ENCODE results near the gene GRAPL.
"Not testable (repeated sequence)": the region's sequence is repeated elsewhere in the genome, so short reads cannot be mapped to it uniquely, and the experiment has no call there.

Gene GRAPL

DNA sequence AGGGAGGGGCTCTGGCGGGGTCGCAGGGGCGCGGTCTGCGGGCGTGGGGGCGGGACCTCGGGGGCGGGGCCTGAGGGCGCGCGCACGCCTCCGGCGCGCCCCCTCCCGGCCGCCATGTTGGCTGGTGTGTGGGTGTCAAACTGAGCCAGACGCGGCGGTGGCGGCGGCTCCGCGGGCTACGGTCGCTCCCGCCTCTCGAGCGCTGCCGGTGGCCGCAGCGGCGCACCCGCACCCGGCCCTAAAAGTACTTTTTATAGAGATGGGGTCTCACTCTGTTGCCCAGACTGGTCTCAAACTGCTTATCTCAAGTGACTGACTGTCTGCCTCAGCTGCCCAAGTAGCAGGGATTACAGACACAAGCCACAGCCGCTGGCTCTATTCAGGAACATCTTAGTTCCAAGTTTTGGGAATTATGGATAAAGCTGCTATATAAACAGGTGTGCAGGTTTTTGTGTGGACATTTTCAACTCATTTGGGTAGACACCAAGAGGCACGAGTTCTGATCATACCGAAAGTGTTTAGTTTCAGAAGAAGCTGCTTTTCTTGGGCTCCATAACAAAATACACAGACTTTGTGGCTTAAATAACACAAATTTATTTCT lies 16.2 kb upstream of the GRAPL start:
- DNase-seq (ENCODE audit: low spot score) (peak; percentile 43), ATAC-seq (ENCODE audit: low read depth) (peak; percentile 71)
- not testable (repeated sequence) for H3K36me3 ChIP-seq (ENCODE audit: low read depth); H3K4me1 ChIP-seq (ENCODE audit: insufficient read depth, poor library complexity, severe bottlenecking); H3K27me3 ChIP-seq (ENCODE audit: insufficient read depth, poor library complexity, severe bottlenecking); H3K9me3 ChIP-seq (ENCODE audit: severe bottlenecking)
- TF ChIP-seq, protein P1, sequence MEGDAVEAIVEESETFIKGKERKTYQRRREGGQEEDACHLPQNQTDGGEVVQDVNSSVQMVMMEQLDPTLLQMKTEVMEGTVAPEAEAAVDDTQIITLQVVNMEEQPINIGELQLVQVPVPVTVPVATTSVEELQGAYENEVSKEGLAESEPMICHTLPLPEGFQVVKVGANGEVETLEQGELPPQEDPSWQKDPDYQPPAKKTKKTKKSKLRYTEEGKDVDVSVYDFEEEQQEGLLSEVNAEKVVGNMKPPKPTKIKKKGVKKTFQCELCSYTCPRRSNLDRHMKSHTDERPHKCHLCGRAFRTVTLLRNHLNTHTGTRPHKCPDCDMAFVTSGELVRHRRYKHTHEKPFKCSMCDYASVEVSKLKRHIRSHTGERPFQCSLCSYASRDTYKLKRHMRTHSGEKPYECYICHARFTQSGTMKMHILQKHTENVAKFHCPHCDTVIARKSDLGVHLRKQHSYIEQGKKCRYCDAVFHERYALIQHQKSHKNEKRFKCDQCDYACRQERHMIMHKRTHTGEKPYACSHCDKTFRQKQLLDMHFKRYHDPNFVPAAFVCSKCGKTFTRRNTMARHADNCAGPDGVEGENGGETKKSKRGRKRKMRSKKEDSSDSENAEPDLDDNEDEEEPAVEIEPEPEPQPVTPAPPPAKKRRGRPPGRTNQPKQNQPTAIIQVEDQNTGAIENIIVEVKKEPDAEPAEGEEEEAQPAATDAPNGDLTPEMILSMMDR (IDR thresholded peaks at IDR 0.05; ENCODE audit: poor library complexity, severe bottlenecking), result peak; percentile 79
- Histone ChIP-seq H3K4me3 (ENCODE audit: severe bottlenecking) (peak overlapping the region; percentile 54), H3K27ac (ENCODE audit: poor library complexity, severe bottlenecking) (peak overlapping the region; percentile 85)

DNA sequence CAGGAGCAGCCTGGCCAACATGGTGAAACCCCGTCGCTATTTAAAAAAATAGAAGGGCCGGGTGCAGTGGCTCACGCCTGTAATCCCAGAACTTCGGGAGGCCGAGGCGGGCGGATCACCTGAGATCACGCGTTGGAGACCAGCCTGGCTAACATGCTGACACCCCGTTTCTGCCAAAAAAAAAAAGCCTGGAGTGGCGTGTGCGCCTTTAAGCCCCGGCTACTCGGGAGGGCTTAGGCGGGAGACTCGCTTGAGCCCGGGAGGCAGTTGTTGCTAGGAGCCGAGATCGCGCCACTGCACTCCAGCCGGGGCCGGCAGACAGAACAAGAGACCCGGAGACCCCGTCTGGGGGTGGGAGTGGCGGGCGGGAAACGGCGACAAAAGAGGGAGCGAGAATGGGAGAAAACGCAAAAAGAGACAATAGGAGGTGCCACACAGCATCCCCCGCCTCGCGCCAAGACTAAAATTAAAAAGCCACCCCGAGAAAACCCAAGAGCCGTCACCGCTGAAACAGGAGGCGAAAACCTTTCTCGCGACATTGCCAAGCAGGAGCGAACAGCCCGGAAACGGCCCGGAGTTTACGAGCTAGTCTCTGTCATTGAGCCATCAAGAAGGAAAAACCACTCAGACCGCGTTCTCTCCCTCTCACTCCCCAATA lies 15.5 kb upstream of the GRAPL start:
- peak; percentile 18 for DNase-seq (ENCODE audit: low spot score)
- peak overlapping the region; percentile 85 for H3K27ac ChIP-seq (ENCODE audit: poor library complexity, severe bottlenecking)
- H3K4me3 ChIP-seq (ENCODE audit: severe bottlenecking); ATAC-seq (ENCODE audit: low read depth); H3K27me3 ChIP-seq (ENCODE audit: insufficient read depth, poor library complexity, severe bottlenecking); H3K9me3 ChIP-seq (ENCODE audit: severe bottlenecking); H3K36me3 ChIP-seq (ENCODE audit: low read depth); H3K4me1 ChIP-seq (ENCODE audit: insufficient read depth, poor library complexity, severe bottlenecking): not testable (repeated sequence)

DNA sequence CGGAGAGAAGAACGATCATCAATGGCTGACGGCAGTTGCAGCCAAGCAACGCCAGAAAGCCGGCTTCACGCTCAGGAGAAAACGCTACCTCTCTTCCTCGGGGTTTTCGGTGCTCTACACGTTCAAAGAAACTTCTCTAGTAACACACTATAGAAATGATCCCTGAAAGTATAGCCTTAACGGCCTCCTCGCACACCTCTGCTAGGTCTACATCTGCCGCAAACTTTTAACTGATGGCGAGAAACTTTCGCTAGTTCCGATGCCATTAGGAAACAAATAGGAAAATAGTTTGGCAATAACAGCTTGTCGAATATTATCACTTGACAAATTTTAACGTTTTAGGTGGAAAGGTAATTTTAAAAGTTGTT lies 14.9 kb upstream of the GRAPL start:
- H3K4me1 ChIP-seq (ENCODE audit: insufficient read depth, poor library complexity, severe bottlenecking); H3K27ac ChIP-seq (ENCODE audit: poor library complexity, severe bottlenecking); H3K36me3 ChIP-seq (ENCODE audit: low read depth); H3K4me3 ChIP-seq (ENCODE audit: severe bottlenecking); H3K27me3 ChIP-seq (ENCODE audit: insufficient read depth, poor library complexity, severe bottlenecking); H3K9me3 ChIP-seq (ENCODE audit: severe bottlenecking); DNase-seq (ENCODE audit: low spot score); ATAC-seq (ENCODE audit: low read depth): not testable (repeated sequence)

DNA sequence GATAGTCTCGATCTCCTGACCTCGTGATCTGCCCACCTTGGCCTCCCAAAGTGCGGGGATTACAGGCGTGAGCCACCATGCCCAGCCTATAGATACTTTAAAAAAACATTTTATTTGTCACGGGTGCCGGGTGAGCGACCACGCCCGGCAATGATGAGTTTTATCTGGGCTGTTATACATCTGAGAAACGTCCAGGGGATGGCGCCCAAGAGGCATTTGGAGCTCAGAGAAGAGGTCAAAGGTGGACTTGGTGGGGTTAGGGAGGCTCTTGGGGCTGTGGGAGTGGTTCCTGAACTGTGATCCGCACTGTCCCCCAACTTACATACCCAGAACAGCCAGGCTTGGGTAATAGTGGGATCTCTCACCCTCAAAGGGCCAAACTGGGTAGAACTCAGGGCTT lies 8.7 kb upstream of the GRAPL start:
- not testable (repeated sequence) for H3K4me1 ChIP-seq (ENCODE audit: insufficient read depth, poor library complexity, severe bottlenecking); DNase-seq (ENCODE audit: low spot score); H3K36me3 ChIP-seq (ENCODE audit: low read depth); H3K27ac ChIP-seq (ENCODE audit: poor library complexity, severe bottlenecking); H3K4me3 ChIP-seq (ENCODE audit: severe bottlenecking); H3K27me3 ChIP-seq (ENCODE audit: insufficient read depth, poor library complexity, severe bottlenecking); H3K9me3 ChIP-seq (ENCODE audit: severe bottlenecking)
- peak; percentile 46; the same call in 1 of the 3 replicates for ATAC-seq (ENCODE audit: low read depth)

DNA sequence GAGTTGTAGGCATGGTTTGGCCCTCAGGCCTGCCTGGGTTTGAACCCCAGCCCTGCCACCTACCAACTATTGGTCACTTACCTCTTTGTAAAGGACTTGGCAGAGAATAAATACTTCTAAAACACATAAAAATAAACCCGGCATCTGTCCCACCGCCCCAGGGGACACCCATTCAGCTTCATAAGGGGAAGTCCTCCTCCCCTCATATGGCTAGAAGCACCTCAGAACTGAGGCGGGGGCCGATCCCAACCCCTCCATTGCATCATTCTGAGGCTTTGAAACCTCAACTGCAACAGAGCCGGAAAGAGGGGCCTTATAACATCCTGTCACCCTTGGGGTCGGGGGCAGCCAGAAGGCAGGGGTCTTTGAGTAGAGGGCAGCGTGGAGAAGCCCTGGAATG lies 2.1 kb upstream of the GRAPL start:
- DNase-seq (ENCODE audit: low spot score); H3K4me1 ChIP-seq (ENCODE audit: insufficient read depth, poor library complexity, severe bottlenecking); H3K36me3 ChIP-seq (ENCODE audit: low read depth); H3K9me3 ChIP-seq (ENCODE audit: severe bottlenecking); H3K4me3 ChIP-seq (ENCODE audit: severe bottlenecking); ATAC-seq (ENCODE audit: low read depth); H3K27ac ChIP-seq (ENCODE audit: poor library complexity, severe bottlenecking); H3K27me3 ChIP-seq (ENCODE audit: insufficient read depth, poor library complexity, severe bottlenecking): not testable (repeated sequence)

DNA sequence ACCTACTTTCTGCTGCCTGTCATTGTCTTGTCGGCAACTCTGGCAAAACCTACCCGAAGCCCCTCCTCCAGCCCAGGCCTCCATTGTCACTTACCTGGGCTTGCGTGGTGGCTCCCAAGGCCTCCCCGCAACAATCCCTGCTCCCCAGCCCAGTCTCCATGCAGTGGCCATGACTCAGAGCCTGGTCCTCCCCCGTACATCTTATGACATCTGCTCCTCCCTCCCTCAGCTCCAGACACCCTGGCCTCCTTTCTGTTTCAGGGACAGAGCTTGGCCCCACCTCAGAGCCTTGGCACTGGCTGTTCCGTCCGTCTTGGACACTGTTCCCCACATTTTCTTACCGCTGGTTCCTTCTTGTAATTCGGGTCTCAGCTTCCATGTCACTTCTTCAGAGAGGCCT lies 2.1 kb downstream of the GRAPL start:
- H3K9me3 ChIP-seq (ENCODE audit: severe bottlenecking); H3K27me3 ChIP-seq (ENCODE audit: insufficient read depth, poor library complexity, severe bottlenecking); H3K4me3 ChIP-seq (ENCODE audit: severe bottlenecking); H3K27ac ChIP-seq (ENCODE audit: poor library complexity, severe bottlenecking); DNase-seq (ENCODE audit: low spot score); H3K4me1 ChIP-seq (ENCODE audit: insufficient read depth, poor library complexity, severe bottlenecking); H3K36me3 ChIP-seq (ENCODE audit: low read depth): not testable (repeated sequence)
- peak; percentile 36; the same call in 1 of the 3 replicates for ATAC-seq (ENCODE audit: low read depth)

DNA sequence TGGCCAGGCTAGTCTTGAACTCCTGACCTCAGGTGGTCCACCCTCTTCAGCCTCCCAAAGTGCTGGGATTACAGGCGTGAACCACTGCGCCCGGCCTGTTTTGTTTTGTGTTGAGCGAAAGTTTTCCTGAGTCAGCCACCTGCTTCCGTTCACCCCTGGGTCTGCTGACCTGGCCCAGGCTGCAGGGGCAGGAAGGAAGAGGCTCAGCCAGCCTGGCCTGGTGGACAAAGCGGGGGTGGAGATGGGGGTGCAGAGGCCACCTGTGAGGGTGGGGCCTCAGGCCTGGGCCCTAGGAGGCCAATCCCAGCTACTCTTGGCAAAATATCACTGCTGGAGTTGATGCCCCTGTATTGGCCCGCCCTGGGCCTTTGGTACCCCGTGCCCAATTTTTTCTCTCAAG lies 3.7 kb downstream of the GRAPL start:
- H3K9me3 ChIP-seq (ENCODE audit: severe bottlenecking); H3K27me3 ChIP-seq (ENCODE audit: insufficient read depth, poor library complexity, severe bottlenecking); H3K4me1 ChIP-seq (ENCODE audit: insufficient read depth, poor library complexity, severe bottlenecking); H3K4me3 ChIP-seq (ENCODE audit: severe bottlenecking); H3K36me3 ChIP-seq (ENCODE audit: low read depth); ATAC-seq (ENCODE audit: low read depth); H3K27ac ChIP-seq (ENCODE audit: poor library complexity, severe bottlenecking); DNase-seq (ENCODE audit: low spot score): not testable (repeated sequence)

DNA sequence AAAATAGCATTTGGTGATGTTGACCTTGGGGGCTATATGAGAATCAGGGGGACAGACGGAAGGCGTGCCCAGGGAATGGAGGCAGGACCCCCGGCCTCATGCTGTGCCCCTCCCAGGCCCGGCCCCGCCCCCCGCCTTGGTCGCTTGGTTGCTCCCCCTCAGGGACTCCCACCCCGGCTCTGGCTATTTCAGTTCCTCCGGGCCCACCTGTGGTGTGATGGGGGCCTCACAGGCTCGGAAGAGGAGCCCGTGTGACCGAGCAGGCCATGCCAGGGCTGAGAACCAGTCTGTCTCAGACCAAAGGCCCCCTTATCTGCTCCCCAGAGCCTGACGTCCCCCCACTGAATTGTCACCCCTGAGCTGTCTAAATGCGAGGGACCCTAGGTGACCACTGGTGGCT lies 4.4 kb downstream of the GRAPL start:
- not testable (repeated sequence) for H3K4me3 ChIP-seq (ENCODE audit: severe bottlenecking); H3K27ac ChIP-seq (ENCODE audit: poor library complexity, severe bottlenecking); ATAC-seq (ENCODE audit: low read depth); H3K4me1 ChIP-seq (ENCODE audit: insufficient read depth, poor library complexity, severe bottlenecking); H3K36me3 ChIP-seq (ENCODE audit: low read depth); DNase-seq (ENCODE audit: low spot score); H3K9me3 ChIP-seq (ENCODE audit: severe bottlenecking); H3K27me3 ChIP-seq (ENCODE audit: insufficient read depth, poor library complexity, severe bottlenecking)

DNA sequence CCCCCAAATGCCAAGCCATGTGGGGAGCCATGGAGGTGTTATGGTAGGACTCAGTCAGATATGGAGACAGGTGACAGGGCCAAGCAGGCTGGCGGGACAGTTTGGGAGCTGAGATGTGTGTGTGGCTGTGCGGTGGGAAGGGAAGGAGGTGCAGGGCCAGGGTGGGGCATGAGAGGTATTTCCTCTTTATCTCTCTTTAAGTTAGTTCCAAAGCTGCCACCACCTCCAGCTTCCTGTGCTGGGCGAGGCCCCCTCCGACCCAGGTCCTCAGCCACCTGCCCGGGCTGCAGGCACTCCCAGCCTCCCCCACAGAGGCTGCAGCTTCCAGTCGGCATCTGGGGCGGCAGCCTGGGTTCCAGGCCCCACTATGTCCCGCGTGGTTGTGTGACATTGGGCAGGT lies 6.4 kb downstream of the GRAPL start:
- not testable (repeated sequence) for ATAC-seq (ENCODE audit: low read depth); DNase-seq (ENCODE audit: low spot score); H3K27ac ChIP-seq (ENCODE audit: poor library complexity, severe bottlenecking)

DNA sequence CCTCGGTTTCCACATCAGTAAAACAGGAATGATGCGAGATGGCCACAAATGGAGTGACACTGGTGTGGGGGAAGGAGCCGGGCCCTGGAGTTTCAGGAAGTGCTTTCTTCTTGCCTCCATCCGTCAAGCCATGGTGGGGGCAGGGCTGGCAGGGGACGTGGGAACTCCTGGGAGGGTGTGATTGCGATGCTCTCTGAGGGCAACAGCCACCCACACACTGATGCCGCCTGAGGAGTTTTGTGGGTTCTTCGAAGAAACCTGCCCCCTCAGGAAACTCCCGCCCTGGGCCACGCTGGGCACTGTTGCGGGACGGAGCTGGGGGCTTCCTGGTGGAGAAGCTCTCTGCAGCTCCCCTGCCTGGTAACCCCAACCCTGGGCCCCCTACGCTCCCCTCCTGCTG lies 8.0 kb downstream of the GRAPL start:
- not testable (repeated sequence) for H3K9me3 ChIP-seq (ENCODE audit: severe bottlenecking); H3K4me3 ChIP-seq (ENCODE audit: severe bottlenecking); H3K27ac ChIP-seq (ENCODE audit: poor library complexity, severe bottlenecking); ATAC-seq (ENCODE audit: low read depth); H3K27me3 ChIP-seq (ENCODE audit: insufficient read depth, poor library complexity, severe bottlenecking); H3K36me3 ChIP-seq (ENCODE audit: low read depth); DNase-seq (ENCODE audit: low spot score); H3K4me1 ChIP-seq (ENCODE audit: insufficient read depth, poor library complexity, severe bottlenecking)

More for the DNA sequence above, 6.4 kb downstream of the GRAPL start:
- not testable (repeated sequence) for H3K36me3 ChIP-seq (ENCODE audit: low read depth); H3K27me3 ChIP-seq (ENCODE audit: insufficient read depth, poor library complexity, severe bottlenecking); H3K4me3 ChIP-seq (ENCODE audit: severe bottlenecking); H3K4me1 ChIP-seq (ENCODE audit: insufficient read depth, poor library complexity, severe bottlenecking); H3K9me3 ChIP-seq (ENCODE audit: severe bottlenecking)

DNA sequence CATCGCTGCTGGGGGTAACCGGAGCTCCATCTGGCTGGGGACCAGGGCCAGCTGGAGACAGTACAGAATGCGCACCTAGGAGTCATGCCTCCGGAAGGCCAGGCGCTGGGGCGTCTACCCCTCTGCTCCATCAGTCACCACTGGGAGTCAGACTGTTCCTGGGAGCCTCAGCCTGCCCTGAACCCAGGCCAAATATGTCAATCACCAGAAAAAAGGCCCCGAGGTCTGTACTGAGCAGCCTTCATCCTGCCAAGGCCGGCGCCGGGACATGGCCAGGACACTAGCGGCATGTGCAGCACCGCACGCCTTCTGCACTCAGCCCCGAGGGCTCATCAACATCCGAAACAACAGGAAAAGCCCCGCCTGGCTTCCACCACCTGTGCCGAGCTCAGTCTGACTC lies 8.7 kb downstream of the GRAPL start:
- not testable (repeated sequence) for H3K36me3 ChIP-seq (ENCODE audit: low read depth); DNase-seq (ENCODE audit: low spot score); H3K9me3 ChIP-seq (ENCODE audit: severe bottlenecking); H3K4me1 ChIP-seq (ENCODE audit: insufficient read depth, poor library complexity, severe bottlenecking); H3K27me3 ChIP-seq (ENCODE audit: insufficient read depth, poor library complexity, severe bottlenecking); H3K27ac ChIP-seq (ENCODE audit: poor library complexity, severe bottlenecking); H3K4me3 ChIP-seq (ENCODE audit: severe bottlenecking)
- peak; percentile 84 for ATAC-seq (ENCODE audit: low read depth)

Data from RWPE2 (cell line).